ENCODE results near the gene TBC1D24.

Gene TBC1D24

DNA sequence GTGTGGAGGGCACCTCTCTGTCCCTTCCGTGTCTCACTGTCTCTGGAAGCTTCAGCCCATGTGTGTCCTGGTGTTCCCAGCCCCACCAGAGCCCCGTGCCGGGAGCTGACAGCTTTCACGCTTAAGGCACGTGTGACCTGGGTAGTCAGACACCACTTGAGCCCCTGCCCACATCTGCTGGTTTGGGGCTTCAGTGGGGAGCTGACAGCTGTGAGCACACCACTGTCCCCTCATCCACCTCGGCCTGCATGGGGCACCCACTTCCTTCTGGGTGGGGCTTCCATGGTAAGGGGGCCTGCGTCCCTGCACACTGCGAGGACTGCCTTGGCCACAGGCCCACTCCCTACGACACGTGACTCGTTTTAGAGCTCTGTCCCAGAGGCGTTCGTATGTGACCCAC is 17.7 kb upstream of the TBC1D24 start:
- TF ChIP-seq, protein P1, sequence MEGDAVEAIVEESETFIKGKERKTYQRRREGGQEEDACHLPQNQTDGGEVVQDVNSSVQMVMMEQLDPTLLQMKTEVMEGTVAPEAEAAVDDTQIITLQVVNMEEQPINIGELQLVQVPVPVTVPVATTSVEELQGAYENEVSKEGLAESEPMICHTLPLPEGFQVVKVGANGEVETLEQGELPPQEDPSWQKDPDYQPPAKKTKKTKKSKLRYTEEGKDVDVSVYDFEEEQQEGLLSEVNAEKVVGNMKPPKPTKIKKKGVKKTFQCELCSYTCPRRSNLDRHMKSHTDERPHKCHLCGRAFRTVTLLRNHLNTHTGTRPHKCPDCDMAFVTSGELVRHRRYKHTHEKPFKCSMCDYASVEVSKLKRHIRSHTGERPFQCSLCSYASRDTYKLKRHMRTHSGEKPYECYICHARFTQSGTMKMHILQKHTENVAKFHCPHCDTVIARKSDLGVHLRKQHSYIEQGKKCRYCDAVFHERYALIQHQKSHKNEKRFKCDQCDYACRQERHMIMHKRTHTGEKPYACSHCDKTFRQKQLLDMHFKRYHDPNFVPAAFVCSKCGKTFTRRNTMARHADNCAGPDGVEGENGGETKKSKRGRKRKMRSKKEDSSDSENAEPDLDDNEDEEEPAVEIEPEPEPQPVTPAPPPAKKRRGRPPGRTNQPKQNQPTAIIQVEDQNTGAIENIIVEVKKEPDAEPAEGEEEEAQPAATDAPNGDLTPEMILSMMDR (IDR thresholded peaks at IDR 0.05; ENCODE audit: borderline replicate concordance, control extremely low read depth, extremely low read depth, insufficient read depth, missing control alignments): no peak
- no peak for DNase-seq (ENCODE audit: low spot score)
- in situ Hi-C loops (cut with MboI; ENCODE audit: low sequenced_read_pairs, unreplicated experiment): no loop called here

DNA sequence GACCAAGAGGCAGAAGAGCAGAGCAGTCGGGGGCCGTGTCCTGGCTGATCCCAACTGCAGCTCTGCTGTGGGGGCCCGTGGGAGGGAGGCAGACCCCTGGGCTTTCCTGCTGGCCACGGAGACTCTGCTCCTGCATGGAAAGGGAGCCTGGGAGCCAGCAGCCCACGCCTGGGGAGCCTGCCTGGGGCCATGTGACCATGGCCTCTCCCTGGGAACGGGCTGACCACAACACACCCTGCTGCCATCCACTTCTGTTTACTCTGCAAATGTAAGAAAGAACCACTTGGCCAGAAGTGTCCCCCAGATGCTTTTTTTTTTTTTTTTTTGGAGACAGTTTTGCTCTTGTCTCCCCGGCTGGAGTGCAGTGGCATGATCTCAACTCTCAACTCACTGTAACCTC is 17.0 kb upstream of the TBC1D24 start:
- TF ChIP-seq, protein P1 (IDR thresholded peaks at IDR 0.05; ENCODE audit: borderline replicate concordance, control extremely low read depth, extremely low read depth, insufficient read depth, missing control alignments): no peak
- in situ Hi-C loops (cut with MboI; ENCODE audit: low sequenced_read_pairs, unreplicated experiment): no loop called here
- DNase-seq (ENCODE audit: low spot score): no peak

DNA sequence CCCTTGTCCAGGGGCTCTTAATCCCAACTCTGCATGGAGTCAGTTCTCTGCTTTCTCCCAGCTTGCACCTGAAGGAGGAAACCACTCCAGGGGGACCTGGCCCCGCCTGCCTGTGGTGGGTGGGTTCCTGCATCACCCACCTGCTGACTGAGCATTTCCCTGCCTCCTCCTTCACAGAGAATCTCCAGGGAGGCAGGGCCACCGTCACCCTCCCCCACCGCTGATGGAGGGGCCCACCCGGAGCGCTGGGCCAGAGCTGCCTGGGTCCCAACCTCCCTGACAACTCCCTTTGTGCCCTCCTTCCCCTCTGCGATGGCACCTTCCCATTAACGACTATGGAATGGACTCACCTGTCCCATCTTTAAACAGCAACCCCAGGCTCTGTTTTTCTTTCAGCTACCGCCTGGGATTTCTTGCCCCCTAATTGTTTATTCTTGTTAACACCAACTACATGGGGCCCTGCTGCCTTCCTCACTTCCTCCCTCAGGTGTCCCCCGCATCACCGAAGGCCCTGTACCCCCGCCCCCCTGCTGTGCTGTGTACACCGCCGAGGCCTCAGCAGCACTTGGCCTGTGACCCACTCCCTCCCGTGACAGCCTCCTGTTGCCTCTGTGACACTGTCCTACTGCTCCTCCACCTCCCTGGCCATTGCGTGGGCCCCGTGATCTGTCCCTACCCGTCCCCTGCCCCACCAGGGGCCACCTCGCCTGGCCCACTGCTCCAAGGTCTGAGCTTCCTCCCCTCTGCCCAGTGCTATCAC is 15.9 kb upstream of the TBC1D24 start:
- in situ Hi-C loops (cut with MboI; ENCODE audit: low sequenced_read_pairs, unreplicated experiment): no loop called here
- no peak for DNase-seq (ENCODE audit: low spot score)
- TF ChIP-seq, protein P1 (IDR thresholded peaks at IDR 0.05; ENCODE audit: borderline replicate concordance, control extremely low read depth, extremely low read depth, insufficient read depth, missing control alignments): no peak

DNA sequence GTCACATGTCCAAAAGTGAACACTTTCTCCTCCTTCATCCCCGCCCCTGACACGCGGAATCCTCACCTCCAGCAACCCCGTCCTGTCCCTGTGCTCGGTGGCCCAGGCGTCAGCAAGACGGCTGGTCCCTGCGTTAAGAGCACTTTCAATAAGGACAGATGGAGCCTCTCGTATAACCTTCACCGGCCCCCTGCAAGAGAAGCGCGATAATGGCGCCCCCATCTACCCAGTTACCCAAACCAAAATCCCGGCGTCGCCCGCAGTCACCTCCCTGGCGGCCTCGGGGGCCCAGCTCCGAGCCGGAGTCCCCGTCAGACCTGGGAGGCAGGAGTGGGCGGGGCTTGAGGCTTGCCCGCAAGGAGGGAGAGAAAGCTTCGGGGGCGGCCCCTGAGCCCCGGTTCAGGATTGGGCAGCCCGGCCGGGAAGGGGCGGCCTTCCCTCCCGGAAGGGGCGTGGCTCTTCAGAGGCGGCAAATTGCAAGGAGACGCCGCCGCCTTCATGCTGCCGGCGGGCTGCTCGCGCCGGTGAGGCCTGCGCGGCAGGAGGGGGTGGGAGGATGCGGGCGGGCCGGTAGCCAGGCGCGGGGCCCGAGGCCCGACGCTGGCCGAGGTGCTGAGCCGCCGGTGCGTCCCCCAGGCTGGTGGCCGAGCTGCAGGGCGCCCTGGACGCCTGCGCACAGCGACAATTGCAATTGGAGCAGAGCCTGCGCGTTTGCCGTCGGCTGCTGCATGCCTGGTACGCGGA is 15.1 kb upstream of the TBC1D24 start, which contains the start of gene TEDC2:
TSS of gene TEDC2 (plus strand) at position 463 of the 744 bp plus-strand sequence. CDS start at position 499, 36 bp downstream.
- DNase-seq (ENCODE audit: low spot score): peak; percentile 100
- in situ Hi-C loops (cut with MboI; ENCODE audit: low sequenced_read_pairs, unreplicated experiment): no loop called here
- TF ChIP-seq, protein P1 (IDR thresholded peaks at IDR 0.05; ENCODE audit: borderline replicate concordance, control extremely low read depth, extremely low read depth, insufficient read depth, missing control alignments): no peak

DNA sequence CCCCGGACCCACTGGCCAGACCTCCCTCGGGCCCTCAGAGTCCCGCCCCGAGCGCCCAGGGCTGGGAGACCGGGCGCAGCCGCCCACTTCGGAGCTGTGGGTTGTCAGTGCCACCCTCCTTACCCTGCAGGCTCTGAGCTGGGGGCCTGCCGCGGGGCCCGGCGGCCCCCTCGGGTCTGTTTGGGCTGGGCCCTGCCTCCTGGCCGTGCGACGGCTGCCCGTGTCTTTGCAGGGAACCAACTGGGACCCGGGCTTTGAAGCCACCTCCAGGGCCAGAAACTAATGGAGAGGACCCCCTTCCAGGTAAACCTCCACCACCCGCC is 14.6 kb upstream of the TBC1D24 start:
- DNase-seq (ENCODE audit: low spot score): no peak
- TF ChIP-seq, protein P1 (IDR thresholded peaks at IDR 0.05; ENCODE audit: borderline replicate concordance, control extremely low read depth, extremely low read depth, insufficient read depth, missing control alignments): no peak
- in situ Hi-C loops (cut with MboI; ENCODE audit: low sequenced_read_pairs, unreplicated experiment): no loop called here

DNA sequence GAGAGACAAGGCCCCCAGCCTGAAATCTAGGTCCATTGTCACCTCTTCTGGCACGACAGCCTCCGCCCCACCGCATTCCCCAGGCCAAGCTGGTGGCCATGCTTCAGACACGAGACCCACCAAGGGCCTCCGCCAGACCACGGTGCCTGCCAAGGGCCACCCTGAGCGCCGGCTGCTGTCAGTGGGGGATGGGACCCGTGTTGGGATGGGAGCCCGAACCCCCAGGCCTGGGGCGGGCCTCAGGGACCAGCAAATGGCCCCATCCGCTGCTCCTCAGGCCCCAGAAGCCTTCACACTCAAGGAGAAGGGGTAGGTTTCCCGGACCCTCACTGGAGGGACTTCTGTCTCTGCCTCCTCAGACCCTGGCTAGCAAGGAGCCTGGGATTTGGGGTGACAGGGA is 14.0 kb upstream of the TBC1D24 start:
- in situ Hi-C loops (cut with MboI; ENCODE audit: low sequenced_read_pairs, unreplicated experiment): no loop called here
- DNase-seq (ENCODE audit: low spot score): no peak
- TF ChIP-seq, protein P1 (IDR thresholded peaks at IDR 0.05; ENCODE audit: borderline replicate concordance, control extremely low read depth, extremely low read depth, insufficient read depth, missing control alignments): no peak

All from GM13976 (cell line).